Mesenchymal stem cell (in vitro differentiated cells and primary cell): Measurements from ENCODE around the gene OTULIN.
A peak's percentile ranks its signal among the peaks of the same experiment; 100 is the strongest.

ENCODE experiments used
- DNase-seq: peaks from one replicate; pipeline ENCODE4 v3.0.0-alpha.2; 2013
- H2AFZ ChIP-seq: one replicate; pipeline ENCODE4 v1.6.1; 2013; ENCODE audit warnings: low read depth, mild to moderate bottlenecking, control low read depth, inconsistent platforms, low read length, moderate library complexity
- H2AK5ac ChIP-seq: 2 replicates; pipeline ENCODE4 v1.6.1; 2013; ENCODE audit warnings: low read length, moderate library complexity, mild to moderate bottlenecking, inconsistent platforms; ENCODE audit not compliant: severe bottlenecking
- H2BK120ac ChIP-seq: one replicate; pipeline ENCODE4 v1.6.1; 2013; ENCODE audit warnings: low read depth, mild to moderate bottlenecking, inconsistent platforms, low read length, moderate library complexity
- H2BK12ac ChIP-seq, 2 experiments: one replicate each; pipeline ENCODE4 v1.6.1; 2013; ENCODE audit warnings: inconsistent platforms in 2 of 2, low read length in 2 of 2, mild to moderate bottlenecking in 2 of 2, moderate library complexity in 2 of 2, control low read depth in 1 of 2
- H2BK15ac ChIP-seq: one replicate; pipeline ENCODE4 v1.6.1; 2013; ENCODE audit warnings: mild to moderate bottlenecking, low read depth, inconsistent platforms; ENCODE audit not compliant: poor library complexity, severe bottlenecking
- H2BK5ac ChIP-seq: 2 replicates; pipeline ENCODE4 v1.6.1; 2013; ENCODE audit warnings: low read depth, mild to moderate bottlenecking, low read length, control low read depth, inconsistent platforms; ENCODE audit not compliant: poor library complexity, severe bottlenecking
- H3K14ac ChIP-seq, 2 experiments: one replicate each; pipeline ENCODE4 v1.6.1; 2013; ENCODE audit warnings: inconsistent platforms in 2 of 2, low read length in 2 of 2, control low read depth in 1 of 2, mild to moderate bottlenecking in 1 of 2, moderate library complexity in 1 of 2
- H3K18ac ChIP-seq, 2 experiments: one replicate each; pipeline ENCODE4 v1.6.1; 2013; ENCODE audit warnings: inconsistent platforms in 2 of 2, low read length in 2 of 2, control low read depth in 1 of 2, low read depth in 1 of 2, mild to moderate bottlenecking in 1 of 2
- H3K23ac ChIP-seq, 2 experiments: one replicate each; pipeline ENCODE4 v1.6.1; 2013; ENCODE audit warnings: inconsistent platforms in 2 of 2, low read length in 2 of 2, mild to moderate bottlenecking in 2 of 2, moderate library complexity in 2 of 2, control low read depth in 1 of 2
- H3K27ac ChIP-seq: 2 replicates; pipeline ENCODE4 v1.5.1; 2013; ENCODE audit warnings: mild to moderate bottlenecking, moderate library complexity, low read length, control low read depth, inconsistent platforms; ENCODE audit not compliant: poor library complexity, severe bottlenecking
- H3K27me3 ChIP-seq, 2 experiments: 2 replicates each; pipeline versions ENCODE4 v1.6.1 to v1.7.0; 2013; ENCODE audit warnings: low read length in 2 of 2, mild to moderate bottlenecking in 2 of 2, moderate library complexity in 2 of 2, control low read depth in 1 of 2, inconsistent platforms in 1 of 2; ENCODE audit not compliant: control insufficient read depth in 1 of 2, insufficient read depth in 1 of 2
- H3K36me3 ChIP-seq, 2 experiments: 2 replicates each; pipeline versions ENCODE4 v1.6.1 to v1.7.0; 2013; ENCODE audit warnings: low read length in 2 of 2, control low read depth in 1 of 2, inconsistent platforms in 1 of 2, low read depth in 1 of 2, mild to moderate bottlenecking in 1 of 2; ENCODE audit not compliant: insufficient read depth in 2 of 2, control insufficient read depth in 1 of 2
- H3K4ac ChIP-seq, 2 experiments: one replicate each; pipeline ENCODE4 v1.6.1; 2013; ENCODE audit warnings: inconsistent platforms in 2 of 2, low read length in 2 of 2, mild to moderate bottlenecking in 2 of 2, moderate library complexity in 2 of 2, control low read depth in 1 of 2, low read depth in 1 of 2
- H3K4me1 ChIP-seq: 2 replicates; pipeline ENCODE4 v1.6.1; 2013; ENCODE audit warnings: low read depth, low read length, control low read depth; ENCODE audit not compliant: control insufficient read depth, insufficient read depth
- H3K4me2 ChIP-seq: 2 replicates; pipeline ENCODE4 v1.6.1; 2013; ENCODE audit warnings: low read length, mild to moderate bottlenecking, inconsistent platforms; ENCODE audit not compliant: poor library complexity, severe bottlenecking
- H3K4me3 ChIP-seq, 2 experiments: 2 replicates each; pipeline versions ENCODE4 v1.5.1 to v1.7.0; 2013; ENCODE audit warnings: low read length in 2 of 2, mild to moderate bottlenecking in 2 of 2, control low read depth in 1 of 2, low read depth in 1 of 2; ENCODE audit not compliant: insufficient read depth in 1 of 2
- H3K79me1 ChIP-seq: replicated peaks from 2 replicates; pipeline ENCODE4 v1.6.1; 2013; ENCODE audit warnings: mild to moderate bottlenecking, control low read depth, low read length, inconsistent platforms; ENCODE audit not compliant: poor library complexity, severe bottlenecking
- H3K9ac ChIP-seq: 2 replicates; pipeline ENCODE4 v1.7.0; 2013; ENCODE audit warnings: mild to moderate bottlenecking, low read length, moderate library complexity
- H3K9me3 ChIP-seq: 2 replicates; pipeline ENCODE4 v1.7.0; 2013; ENCODE audit warnings: mild to moderate bottlenecking, low read length; ENCODE audit not compliant: control insufficient read depth
- H4K8ac ChIP-seq: one replicate; pipeline ENCODE4 v1.6.1; 2013; ENCODE audit warnings: inconsistent platforms, mild to moderate bottlenecking, low read length, moderate library complexity
- H4K91ac ChIP-seq: one replicate; pipeline ENCODE4 v1.6.1; 2013; ENCODE audit warnings: mild to moderate bottlenecking, low read length, inconsistent platforms
- WGBS: methylation state at CpG from one replicate; pipeline ENCODE4 v1.1.7; 2013; ENCODE audit warnings: mixed read lengths; 5-methylcytosine and 5-hydroxymethylcytosine counted together

The OTULIN gene

DNA sequence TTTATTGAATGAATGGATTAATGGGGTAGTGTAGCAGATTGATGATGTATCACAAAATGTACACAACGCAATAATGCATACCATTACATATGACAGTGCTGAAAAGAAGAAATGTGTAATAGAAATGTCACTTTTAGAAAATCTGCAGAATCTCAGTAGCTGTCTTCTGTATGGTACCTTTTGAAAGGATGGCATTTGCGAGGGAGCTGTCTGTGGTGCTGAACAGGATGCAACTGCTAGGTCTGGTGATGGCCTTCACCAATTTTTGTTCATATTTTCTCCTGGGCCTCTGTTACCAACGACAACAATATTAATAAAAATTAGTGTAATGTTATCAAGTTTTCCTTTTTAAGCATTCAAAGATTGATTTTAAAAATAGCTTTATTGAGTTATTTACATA, 36.2 kb upstream of the OTULIN start:
- no peaks in the 10 kb centered on the region for H3K79me1 ChIP-seq
- no peak overlapping the region for H4K8ac ChIP-seq
- peak; percentile 63 for DNase-seq
- no peak overlapping the region for H2AFZ ChIP-seq
- H3K9ac ChIP-seq: no peak overlapping the region
- no peak overlapping the region for H3K4ac ChIP-seq
- no peak overlapping the region for H3K18ac ChIP-seq
- H4K91ac ChIP-seq: no peak overlapping the region
- H3K4me3 ChIP-seq: no peak overlapping the region
- WGBS: 0% methylated on average over 1 of the region's 3 CpGs
- H3K4me1 ChIP-seq: no peaks in the 10 kb centered on the region
- no peak overlapping the region for H2AK5ac ChIP-seq
- no peak overlapping the region for H2BK5ac ChIP-seq
- no peak overlapping the region for H2BK120ac ChIP-seq
- H3K23ac ChIP-seq: no peak overlapping the region
- no peaks in the 10 kb centered on the region for H3K9me3 ChIP-seq
- H3K27me3 ChIP-seq: peaks cover 0 to 4% of the 10 kb centered on the region in 2 experiments
- H3K14ac ChIP-seq: no peak overlapping the region
- H2BK15ac ChIP-seq: no peak overlapping the region
- H3K4me2 ChIP-seq: no peak overlapping the region
- no peaks in the 10 kb centered on the region for H3K36me3 ChIP-seq
- H2BK12ac ChIP-seq: no peak overlapping the region
- H3K27ac ChIP-seq: no peak overlapping the region

DNA sequence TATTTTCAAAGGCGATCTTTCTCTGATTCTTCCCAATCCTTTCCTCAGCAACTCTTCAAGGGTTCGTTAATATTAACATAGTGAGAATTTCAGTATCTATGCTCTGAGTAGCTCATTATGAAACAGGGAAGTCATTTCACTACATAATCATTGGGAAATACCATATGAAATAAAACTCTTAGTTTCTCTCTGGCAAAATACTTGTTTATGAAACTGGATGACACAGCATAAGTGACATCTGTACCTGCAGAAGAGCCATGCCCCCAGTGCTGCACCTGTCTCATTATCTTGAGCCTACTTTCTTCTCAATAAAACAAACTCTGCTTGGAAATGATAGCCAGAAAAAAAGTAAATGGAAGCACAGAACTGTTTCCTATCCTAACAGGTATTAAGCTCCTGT, 33.8 kb upstream of the OTULIN start:
- Histone ChIP-seq H3K23ac (no peak overlapping the region), H2AK5ac (no peak overlapping the region), H3K9me3 (no peaks in the 10 kb centered on the region), H3K27ac (no peak overlapping the region), H2BK12ac (no peak overlapping the region), H3K36me3 (no peaks in the 10 kb centered on the region), H2BK15ac (no peak overlapping the region), H4K8ac (no peak overlapping the region), H3K4ac (no peak overlapping the region), H3K9ac (no peak overlapping the region), H3K14ac (no peak overlapping the region), H3K79me1 (no peaks in the 10 kb centered on the region), H3K4me2 (no peak overlapping the region), H2BK120ac (no peak overlapping the region), H2AFZ (no peak overlapping the region), H4K91ac (no peak overlapping the region), H3K4me3 (no peak overlapping the region), H2BK5ac (no peak overlapping the region), H3K4me1 (no peaks in the 10 kb centered on the region), H3K18ac (no peak overlapping the region), H3K27me3 (peaks cover 0 to 4% of the 10 kb centered on the region in 2 experiments)
- WGBS: no CpG with 5 or more reads among the region's 2 CpGs
- no peak for DNase-seq

DNA sequence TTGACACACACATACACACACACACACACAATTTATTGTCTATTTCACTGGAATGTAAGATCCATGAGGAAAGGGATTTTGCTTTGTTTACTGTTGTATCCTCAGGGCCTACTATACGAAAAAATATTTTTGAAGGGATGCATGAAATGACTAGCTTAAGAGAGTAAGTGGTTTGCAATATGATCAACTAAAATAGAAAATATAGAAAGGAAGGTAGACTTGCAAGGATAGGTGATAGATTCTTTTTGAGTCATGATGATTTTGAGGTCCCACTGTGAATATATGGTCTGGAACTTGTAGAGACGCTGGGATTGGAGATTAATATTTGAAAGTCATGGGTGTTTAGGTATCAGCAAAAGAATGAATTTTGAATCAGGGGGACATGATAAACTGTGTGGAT, 28.9 kb upstream of the OTULIN start:
- H2BK5ac ChIP-seq: no peak overlapping the region
- no peak overlapping the region for H2BK15ac ChIP-seq
- H2AK5ac ChIP-seq: no peak overlapping the region
- H3K4me1 ChIP-seq: no peaks in the 10 kb centered on the region
- H3K14ac ChIP-seq: no peak overlapping the region
- no peaks in the 10 kb centered on the region for H3K79me1 ChIP-seq
- H4K8ac ChIP-seq: no peak overlapping the region
- H3K23ac ChIP-seq: no peak overlapping the region
- H2AFZ ChIP-seq: no peak overlapping the region
- no peak overlapping the region for H3K27ac ChIP-seq
- H3K27me3 ChIP-seq: peaks cover 19 to 31% of the 10 kb centered on the region in 2 experiments
- WGBS: 89% methylated on average over 2 of the region's 2 CpGs
- no peaks in the 10 kb centered on the region for H3K36me3 ChIP-seq
- no peak overlapping the region for H3K4ac ChIP-seq
- H3K4me2 ChIP-seq: no peak overlapping the region
- DNase-seq: no peak
- no peak overlapping the region for H2BK120ac ChIP-seq
- no peaks in the 10 kb centered on the region for H3K9me3 ChIP-seq
- H4K91ac ChIP-seq: no peak overlapping the region
- H2BK12ac ChIP-seq: no peak overlapping the region
- no peak overlapping the region for H3K18ac ChIP-seq
- no peak overlapping the region for H3K4me3 ChIP-seq
- no peak overlapping the region for H3K9ac ChIP-seq

DNA sequence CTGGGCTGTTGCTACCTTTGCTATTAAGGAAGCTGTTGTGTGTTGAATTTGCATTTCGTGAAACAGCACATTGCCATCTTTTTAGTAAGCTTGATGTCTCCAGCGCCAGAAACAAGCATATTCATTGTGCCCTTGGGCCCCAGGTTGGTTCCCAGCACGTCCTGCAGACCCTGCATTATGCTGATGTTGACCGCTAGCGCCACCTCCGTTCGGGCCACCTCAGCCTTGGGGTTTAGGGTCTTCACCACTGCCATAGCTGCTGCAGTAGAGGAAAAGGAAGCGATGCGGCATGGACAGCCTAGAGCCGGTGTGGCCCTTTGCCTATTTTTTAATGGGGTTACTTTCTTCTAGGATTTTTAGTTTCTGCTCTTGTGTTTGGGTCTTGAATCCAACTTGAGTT, 23.8 kb upstream of the OTULIN start:
- Histone ChIP-seq H2BK15ac (no peak overlapping the region), H3K4me2 (no peak overlapping the region), H3K27me3 (peaks cover 28 to 44% of the 10 kb centered on the region in 2 experiments), H3K14ac (no peak overlapping the region), H3K9ac (no peak overlapping the region), H4K8ac (no peak overlapping the region), H3K36me3 (no peaks in the 10 kb centered on the region), H2BK5ac (no peak overlapping the region), H3K9me3 (no peaks in the 10 kb centered on the region), H2AK5ac (no peak overlapping the region), H3K4ac (no peak overlapping the region), H3K23ac (no peak overlapping the region), H3K4me1 (no peaks in the 10 kb centered on the region), H3K27ac (no peak overlapping the region), H2AFZ (no peak overlapping the region), H3K18ac (no peak overlapping the region), H3K79me1 (no peaks in the 10 kb centered on the region), H2BK12ac (no peak overlapping the region), H3K4me3 (no peak overlapping the region), H2BK120ac (no peak overlapping the region), H4K91ac (no peak overlapping the region)
- no peak for DNase-seq
- WGBS: 68% methylated on average over 10 of the region's 10 CpGs
